PC-3 (cell line): Measurements from ENCODE around the gene CERS6.

Experiments
- EZH2 ChIP-seq: fragments of 300-600 bp; sonication (generic); IDR thresholded peaks from one replicate; pipeline ENCODE4 v1.6.1; 2017; ENCODE audit warnings: antibody characterized with exemption, mild to moderate bottlenecking, low read length; ENCODE audit not compliant: unreplicated experiment
- TF ChIP-seq, protein P1 (sequence below): fragments of 300-600 bp; sonication (generic); conservative IDR thresholded peaks from 2 replicates; pipeline ENCODE4 v1.5.1; 2017; ENCODE audit warnings: antibody characterized with exemption, low read depth, mild to moderate bottlenecking, low read length

DNA sequence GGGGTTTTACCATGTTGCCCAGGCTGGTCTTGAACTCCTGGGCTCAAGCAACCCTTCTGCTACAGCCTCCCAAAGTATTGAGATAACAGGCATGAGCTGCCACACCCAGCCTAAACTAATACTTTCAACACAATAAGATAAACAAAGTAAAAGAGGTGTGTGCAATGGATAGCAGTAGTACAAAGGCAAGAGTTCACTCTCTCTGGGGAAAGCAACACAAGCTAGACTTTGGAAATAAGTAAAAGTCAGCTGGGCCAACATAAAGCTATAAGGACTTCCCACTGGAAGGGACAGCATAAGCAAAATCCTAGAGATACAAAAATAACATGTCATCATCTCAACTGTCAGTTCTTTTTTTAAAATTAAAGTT is 341.2 kb downstream of the CERS6 start:
- TF ChIP-seq, protein P1, sequence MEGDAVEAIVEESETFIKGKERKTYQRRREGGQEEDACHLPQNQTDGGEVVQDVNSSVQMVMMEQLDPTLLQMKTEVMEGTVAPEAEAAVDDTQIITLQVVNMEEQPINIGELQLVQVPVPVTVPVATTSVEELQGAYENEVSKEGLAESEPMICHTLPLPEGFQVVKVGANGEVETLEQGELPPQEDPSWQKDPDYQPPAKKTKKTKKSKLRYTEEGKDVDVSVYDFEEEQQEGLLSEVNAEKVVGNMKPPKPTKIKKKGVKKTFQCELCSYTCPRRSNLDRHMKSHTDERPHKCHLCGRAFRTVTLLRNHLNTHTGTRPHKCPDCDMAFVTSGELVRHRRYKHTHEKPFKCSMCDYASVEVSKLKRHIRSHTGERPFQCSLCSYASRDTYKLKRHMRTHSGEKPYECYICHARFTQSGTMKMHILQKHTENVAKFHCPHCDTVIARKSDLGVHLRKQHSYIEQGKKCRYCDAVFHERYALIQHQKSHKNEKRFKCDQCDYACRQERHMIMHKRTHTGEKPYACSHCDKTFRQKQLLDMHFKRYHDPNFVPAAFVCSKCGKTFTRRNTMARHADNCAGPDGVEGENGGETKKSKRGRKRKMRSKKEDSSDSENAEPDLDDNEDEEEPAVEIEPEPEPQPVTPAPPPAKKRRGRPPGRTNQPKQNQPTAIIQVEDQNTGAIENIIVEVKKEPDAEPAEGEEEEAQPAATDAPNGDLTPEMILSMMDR, result no peak
- TF ChIP-seq EZH2, result no peak
